Measurements from ENCODE around the gene HAPLN3. TPM values are rescaled to one million over a fixed set of nuclear protein-coding genes. Genes with fewer than 3 reads are reported as not detected.

HAPLN3 gene
- total RNA-seq, 4 donors from 2014 or later, result 3.9 to 18.8 (median 8.9) TPM

DNA sequence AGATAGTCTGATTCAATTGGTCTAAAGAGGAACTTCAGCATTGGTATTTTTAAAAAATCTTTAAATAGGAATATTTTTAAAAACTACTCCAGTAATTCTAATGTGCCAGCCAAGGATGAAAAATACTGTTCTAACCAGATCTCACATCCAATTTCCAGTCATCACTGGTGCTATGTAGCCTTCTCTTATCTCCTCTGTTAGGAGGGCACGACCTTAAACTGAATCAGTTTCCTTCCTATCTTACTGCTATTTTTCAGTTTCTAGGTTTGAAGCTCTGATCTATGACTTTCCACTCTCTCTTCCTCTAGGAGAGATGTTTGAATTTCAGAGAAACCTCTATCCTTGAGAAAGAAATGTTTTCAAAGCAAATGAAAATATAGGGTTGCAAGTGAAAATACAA, 31.9 kb downstream of the HAPLN3 start:
- TF ChIP-seq, protein P1, sequence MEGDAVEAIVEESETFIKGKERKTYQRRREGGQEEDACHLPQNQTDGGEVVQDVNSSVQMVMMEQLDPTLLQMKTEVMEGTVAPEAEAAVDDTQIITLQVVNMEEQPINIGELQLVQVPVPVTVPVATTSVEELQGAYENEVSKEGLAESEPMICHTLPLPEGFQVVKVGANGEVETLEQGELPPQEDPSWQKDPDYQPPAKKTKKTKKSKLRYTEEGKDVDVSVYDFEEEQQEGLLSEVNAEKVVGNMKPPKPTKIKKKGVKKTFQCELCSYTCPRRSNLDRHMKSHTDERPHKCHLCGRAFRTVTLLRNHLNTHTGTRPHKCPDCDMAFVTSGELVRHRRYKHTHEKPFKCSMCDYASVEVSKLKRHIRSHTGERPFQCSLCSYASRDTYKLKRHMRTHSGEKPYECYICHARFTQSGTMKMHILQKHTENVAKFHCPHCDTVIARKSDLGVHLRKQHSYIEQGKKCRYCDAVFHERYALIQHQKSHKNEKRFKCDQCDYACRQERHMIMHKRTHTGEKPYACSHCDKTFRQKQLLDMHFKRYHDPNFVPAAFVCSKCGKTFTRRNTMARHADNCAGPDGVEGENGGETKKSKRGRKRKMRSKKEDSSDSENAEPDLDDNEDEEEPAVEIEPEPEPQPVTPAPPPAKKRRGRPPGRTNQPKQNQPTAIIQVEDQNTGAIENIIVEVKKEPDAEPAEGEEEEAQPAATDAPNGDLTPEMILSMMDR (IDR thresholded peaks at IDR 0.05; ENCODE audit: low read depth), result no peak

DNA sequence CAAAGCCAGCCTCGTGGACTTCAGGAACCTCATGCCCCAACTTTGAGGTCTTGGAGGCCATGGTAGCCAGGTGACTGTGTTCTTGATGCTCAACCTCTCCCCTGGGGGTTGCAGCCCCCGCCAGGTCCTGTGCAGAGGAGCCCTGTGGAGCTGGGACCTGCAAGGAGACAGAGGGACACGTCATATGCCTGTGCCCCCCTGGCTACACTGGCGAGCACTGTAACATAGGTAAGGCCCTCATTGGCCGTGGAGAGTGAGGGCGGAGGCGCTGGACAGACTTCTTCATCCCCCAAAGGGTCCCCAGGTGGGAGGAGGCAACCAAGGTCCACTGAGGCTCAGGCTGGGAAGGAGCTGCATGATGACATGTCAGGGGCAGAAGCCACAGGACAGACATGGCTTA, 35.1 kb downstream of the HAPLN3 start:
- TF ChIP-seq, protein P1 (IDR thresholded peaks at IDR 0.05; ENCODE audit: low read depth), result no peak

DNA sequence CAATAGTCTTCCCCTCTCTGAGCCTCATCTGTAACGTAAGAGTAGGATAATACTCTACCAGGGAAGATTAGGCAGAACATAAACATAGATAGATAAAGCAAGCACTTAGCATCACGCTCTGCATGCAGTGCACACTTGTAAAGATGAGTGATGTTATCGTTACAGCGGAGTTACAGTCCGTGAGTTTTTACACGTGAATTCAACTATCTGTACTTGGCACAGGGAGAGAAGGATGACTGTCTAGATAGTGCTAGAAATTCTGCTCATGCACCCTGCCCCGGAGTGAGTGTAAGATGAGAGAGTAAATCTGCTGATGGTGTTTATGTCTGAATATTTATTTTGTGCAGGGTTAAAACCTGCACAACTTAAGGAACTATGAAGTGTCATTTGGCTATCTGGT, 35.8 kb downstream of the HAPLN3 start:
- TF ChIP-seq, protein P1 (IDR thresholded peaks at IDR 0.05; ENCODE audit: low read depth), result no peak

DNA sequence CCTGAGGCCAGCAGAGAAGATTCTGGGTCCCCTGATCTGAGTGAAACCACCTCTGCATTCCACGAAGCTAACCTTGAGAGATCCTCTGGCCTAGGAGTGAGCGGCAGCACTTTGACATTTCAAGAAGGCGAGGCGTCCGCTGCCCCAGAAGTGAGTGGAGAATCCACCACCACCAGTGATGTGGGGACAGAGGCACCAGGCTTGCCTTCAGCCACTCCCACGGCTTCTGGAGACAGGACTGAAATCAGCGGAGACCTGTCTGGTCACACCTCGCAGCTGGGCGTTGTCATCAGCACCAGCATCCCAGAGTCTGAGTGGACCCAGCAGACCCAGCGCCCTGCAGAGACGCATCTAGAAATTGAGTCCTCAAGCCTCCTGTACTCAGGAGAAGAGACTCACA, 36.4 kb downstream of the HAPLN3 start:
- TF ChIP-seq, protein P1 (IDR thresholded peaks at IDR 0.05; ENCODE audit: low read depth), result no peak

DNA sequence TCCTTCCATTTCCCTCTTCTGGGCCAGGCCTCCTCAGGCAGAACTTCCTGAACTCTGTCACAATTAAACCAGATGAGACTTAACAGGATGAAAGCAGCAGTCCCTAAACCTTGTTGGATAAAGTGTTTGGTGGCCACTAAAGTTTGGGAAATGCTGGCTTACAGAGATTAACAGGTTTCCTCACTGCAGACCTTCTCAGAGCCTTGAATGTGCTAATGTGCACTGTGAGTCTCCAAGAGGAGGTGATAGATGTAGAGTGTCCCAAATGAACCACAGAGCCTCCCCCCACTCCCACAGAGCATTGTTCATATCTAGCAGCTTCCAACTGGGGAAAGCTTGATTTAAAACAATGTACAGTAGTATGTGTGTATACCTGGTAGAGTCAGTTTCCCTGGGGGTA, 42.9 kb downstream of the HAPLN3 start:
- TF ChIP-seq, protein P1 (IDR thresholded peaks at IDR 0.05; ENCODE audit: low read depth), result no peak

DNA sequence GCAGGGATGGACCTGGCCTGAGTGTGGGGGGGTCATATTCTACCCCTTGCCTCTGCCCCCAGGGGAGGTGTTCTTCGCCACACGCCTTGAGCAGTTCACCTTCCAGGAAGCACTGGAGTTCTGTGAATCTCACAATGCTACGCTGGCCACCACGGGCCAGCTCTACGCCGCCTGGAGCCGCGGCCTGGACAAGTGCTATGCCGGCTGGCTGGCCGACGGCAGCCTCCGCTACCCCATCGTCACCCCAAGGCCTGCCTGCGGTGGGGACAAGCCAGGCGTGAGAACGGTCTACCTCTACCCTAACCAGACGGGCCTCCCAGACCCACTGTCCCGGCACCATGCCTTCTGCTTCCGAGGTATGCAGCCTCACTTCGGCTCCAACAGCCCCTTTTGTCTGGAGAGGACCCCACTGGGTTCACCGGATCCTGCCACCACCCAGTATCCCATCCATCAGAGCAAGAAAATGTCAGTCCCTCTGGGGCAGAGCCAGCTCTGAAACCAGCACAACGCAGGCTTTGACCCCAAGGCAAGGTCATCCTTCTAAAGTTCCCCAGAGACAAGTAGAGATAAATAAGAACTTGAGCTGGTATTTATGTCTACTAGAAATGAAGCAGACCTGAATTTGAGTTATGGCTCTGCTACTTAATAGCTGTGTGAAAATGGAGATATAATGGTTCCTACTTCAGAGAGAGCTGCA, 45.8 kb downstream of the HAPLN3 start:
- TF ChIP-seq, protein P1 (IDR thresholded peaks at IDR 0.05; ENCODE audit: low read depth), result no peak

DNA sequence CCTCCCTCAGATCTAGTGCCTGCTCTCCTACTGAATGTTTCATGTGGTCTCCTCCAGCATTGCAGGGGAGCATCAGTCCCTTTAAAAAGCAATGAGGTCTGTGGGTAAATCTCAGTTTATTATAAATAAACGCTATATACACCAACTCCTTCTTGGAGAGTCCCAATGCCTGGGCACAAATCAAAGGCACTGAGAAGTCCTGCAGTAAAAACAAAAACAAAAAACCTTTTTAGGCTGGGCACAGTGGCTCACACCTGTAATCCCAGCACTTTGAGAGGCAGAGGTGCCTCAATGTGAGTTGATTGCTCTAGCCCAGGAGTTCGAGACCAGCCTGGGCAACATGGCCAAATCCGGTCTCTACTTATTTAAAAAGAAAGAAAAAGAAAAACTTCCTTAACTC, 47.1 kb downstream of the HAPLN3 start:
- TF ChIP-seq, protein P1 (IDR thresholded peaks at IDR 0.05; ENCODE audit: low read depth), result no peak

Measured in subcutaneous adipose tissue (tissue), 4 donors.